ENCODE results near the gene SH3BP2.

The SH3BP2 gene

DNA sequence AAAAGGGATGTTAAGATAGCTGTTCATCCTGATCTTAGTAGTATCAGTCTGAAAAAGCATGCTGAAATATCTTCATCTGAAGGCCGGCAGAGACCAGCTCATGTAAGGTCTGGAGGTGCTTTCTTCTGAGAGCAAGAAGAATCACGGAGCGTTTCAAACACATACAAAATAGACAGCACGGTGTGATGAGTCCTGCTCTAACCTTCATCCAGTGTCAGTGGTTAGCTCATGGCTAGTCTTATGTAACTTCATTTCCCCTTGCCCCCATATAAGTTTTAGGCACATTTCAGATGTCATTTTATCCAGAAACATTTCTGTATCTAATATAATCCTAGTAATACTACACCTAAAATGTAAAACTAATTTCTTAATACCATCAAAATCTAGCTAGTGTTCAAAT lies 78.6 kb downstream of the SH3BP2 start:
- FAIRE-seq (no peak), DNase-seq (ENCODE audit: low spot score) (no peak)

DNA sequence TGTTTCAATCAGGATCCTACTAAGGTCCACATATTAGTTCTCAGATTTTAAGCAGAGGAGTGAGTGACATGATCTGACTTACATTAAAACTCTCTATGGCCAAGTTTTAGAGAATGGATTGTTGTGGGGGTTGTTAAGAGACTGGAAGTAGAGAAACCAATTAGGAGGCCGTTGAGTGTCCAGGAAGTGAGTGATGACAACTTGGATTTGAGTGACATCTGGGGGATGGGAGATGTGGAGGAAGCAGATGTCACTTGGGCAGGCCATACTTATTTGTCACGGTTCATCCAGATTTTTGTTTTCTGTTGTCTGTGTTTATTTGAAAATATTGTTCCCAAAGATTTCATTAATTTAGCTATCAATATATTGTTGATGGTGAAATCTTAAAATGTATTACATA lies 79.0 kb downstream of the SH3BP2 start:
- DNase-seq (ENCODE audit: low spot score) (no peak), FAIRE-seq (no peak)

DNA sequence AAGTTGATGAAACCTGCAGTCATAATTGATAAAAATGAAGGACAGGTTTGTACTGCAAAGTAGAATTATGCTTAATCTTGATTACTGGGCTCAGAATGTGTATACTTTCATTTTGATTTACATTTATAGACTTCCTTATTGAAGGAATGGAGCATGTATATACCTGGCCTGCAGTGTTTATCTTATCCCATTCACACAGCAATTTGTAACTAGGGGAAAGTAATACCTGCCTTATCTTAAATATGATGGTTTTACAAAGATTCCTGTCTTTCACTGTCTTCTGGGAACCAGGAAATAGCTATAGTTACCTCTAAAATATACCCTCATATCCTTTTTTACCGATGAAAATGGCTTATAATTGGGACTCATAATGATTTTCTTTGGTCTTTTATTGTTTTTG lies 80.4 kb downstream of the SH3BP2 start:
- FAIRE-seq: no peak

GRCh38 chr4:2874861-2875260 lies 82.0 kb downstream of the SH3BP2 start:
- FAIRE-seq (no peak), DNase-seq (ENCODE audit: low spot score) (no peak)

More for the DNA sequence above, 80.4 kb downstream of the SH3BP2 start:
- no peak for DNase-seq (ENCODE audit: low spot score)

GRCh38 chr4:2875556-2875955 lies 82.7 kb downstream of the SH3BP2 start:
- DNase-seq (ENCODE audit: low spot score) (no peak), FAIRE-seq (no peak)

DNA sequence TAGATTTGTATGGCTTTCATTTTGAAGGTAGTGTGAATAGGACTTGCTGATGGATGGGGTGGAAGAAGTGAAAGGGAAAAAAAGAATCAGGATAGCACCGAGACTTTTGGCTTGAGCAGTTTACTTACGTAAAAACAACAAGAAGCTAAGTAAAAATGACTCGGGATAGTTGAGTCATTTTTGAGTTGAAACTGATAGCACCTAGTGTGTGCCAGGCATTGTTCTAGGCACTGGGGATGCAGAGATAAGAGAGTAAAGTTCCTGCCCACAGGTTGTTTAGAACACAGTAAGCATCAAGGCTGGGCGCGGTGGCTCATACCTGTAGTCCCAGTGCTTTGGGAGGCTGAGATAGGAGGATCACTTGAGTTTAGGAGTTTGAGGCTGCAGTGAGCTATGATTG lies 85.5 kb downstream of the SH3BP2 start:
- FAIRE-seq (no peak), DNase-seq (ENCODE audit: low spot score) (no peak)

- FAIRE-seq: no peak
- no peak for DNase-seq (ENCODE audit: low spot score)
These were observed 86.1 kb downstream of the SH3BP2 start for GRCh38 chr4:2879026-2879425.

DNA sequence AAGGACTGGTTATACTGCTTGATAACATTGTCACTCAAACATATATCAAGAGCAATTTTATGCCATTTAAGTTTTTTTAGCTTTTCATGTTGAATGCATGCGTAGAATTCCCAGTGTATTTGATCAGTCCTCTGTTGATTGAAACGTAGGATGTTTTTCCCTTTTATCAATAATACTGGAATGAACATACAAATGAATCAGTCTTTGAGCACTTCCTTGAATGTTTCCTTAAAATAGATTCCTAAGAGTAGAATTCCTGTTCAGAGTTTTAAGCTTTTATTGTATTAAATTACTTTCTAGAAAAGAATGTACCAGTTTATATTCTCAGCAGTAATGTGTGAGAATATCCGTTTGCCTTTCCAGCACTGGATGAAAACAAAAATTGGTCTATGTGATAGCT lies 88.5 kb downstream of the SH3BP2 start:
- no peak for FAIRE-seq
- no peak for DNase-seq (ENCODE audit: low spot score)

DNA sequence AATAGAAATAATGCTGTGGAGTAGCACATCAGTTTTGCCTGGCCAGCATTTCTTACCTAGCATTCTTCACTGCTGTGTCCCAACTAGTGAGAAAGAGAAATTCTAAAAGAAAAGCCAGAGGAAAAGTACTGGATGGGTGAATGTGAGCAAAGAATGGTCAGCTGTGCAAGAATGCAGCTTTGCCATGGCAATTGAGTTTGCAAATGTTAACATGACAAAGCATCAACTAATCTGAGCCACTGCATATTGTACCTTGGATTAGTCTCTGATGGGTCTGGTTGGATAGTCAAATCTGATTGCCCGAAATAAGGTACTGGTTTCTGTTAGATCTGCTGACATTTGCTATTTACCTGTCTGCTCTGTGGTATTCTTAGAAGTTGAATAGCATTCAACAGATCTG lies 89.5 kb downstream of the SH3BP2 start:
- DNase-seq (ENCODE audit: low spot score): no peak
- FAIRE-seq: no peak

DNA sequence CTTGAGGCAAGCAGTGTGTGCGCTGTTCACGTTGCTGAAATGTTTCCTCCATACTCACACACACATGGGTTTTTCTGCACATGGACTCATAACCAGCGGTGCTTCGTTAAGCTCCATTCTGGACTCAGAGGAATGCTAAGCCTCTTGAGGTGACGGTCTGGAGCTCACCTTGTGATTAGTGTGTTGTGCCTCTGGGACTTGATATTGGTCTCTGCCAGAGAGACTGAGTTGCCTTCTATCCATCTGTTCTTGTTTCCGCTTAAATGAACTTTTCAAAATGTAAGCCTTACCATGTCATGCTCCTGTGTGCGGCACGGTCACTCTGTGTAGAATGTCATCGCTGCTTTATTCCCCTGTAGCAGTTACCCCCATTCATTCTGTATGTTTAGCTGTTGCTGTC lies 93.3 kb downstream of the SH3BP2 start:
- DNase-seq (ENCODE audit: low spot score): no peak
- FAIRE-seq: no peak

GRCh38 chr4:2886622-2887021 lies 93.7 kb downstream of the SH3BP2 start:
- FAIRE-seq (no peak), DNase-seq (ENCODE audit: low spot score) (no peak)

DNA sequence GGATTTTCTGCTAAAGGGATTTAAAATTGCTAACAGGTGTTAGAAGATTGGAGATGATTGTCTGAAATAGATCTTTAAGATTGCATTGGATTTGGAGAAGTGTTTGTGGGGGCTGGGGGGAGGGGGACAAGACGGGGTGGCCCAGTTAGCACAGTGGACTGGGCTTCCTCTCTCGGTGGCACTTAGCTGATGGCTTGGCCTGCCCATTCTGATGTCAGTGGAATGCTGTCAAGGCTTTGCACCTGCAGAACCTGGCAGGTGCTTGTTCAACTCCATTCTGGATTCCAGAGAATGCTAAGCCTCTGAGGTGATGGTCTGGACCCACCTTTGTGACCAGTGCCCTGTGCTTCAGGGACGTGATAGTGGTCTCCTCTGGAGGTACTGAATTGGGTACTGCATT lies 94.5 kb downstream of the SH3BP2 start:
- no peak for DNase-seq (ENCODE audit: low spot score)
- no peak for FAIRE-seq

DNA sequence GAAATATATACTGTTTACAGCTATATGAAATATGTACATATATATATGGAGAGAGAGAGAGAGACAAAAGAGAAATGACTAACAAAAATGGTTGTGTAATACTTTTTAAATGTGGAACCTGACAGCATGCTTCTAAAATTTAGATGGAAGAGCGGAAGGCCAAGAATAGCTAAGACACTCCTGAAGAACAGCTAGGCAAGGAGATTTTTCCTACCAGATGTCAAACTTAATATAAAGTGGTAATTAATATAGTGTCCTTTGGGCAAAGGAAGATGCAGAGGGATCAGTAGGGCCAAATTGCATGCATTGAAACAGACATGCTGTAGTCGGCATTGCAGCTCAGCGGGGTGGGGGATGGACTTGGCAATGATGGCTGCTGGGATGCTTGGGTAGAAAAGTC lies 96.0 kb downstream of the SH3BP2 start:
- FAIRE-seq: no peak
- no peak for DNase-seq (ENCODE audit: low spot score)

All from urothelium cell line (cell line).